Glomerular visceral epithelial cell (primary cell): ENCODE results near the gene NFIA.
"Not testable (repeated sequence)": the region's sequence is repeated elsewhere in the genome, so short reads cannot be mapped to it uniquely, and the experiment has no call there.

ENCODE experiments used
- DNase-seq: peaks from one replicate; pipeline ENCODE4 v3.0.0-alpha.2; 2016; ENCODE audit errors: extremely low spot score

Gene NFIA

DNA sequence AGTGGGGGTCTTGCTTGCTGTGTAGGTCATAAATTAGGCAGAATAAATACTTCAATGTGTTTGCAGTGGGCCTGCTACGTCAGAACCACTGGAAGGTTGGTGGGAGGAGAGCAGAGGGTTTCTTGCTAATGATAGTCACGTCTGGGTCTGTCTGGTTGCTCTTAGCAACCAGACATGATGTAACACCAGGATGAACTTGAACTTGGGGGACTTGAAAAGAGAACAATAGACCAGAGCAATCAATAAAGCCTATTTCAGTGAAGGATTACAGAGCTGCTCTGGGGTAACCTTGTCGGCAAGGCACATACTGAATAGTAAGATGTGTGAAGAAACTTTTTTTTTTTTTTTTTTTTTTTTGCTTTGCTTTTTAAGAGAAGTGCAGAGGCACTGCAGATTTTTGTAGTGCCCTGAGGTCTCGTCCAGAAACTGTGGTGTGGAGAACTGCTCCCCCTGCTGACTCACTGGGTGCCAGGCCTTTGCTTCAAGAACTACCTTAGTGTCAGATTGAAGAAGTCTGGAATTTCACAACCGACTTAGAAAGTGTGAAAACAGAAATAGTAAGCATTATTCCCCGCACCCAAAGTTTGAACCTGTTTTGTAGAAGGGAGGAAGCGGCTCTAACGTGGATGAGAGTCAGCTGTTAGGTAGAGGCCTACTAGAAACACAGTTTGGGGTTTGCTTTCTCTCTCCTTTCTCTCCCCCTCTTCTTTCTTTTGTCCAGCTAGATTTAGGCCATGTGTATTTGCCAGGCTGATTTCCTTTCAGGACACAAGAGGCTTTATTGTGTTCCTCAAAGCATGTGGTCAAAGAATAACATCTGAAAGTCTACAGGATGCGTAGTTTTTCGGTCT, 371.0 kb downstream of the NFIA start:
- peak; percentile 77 for DNase-seq

- DNase-seq, result no peak
Observed at GRCh38 chr1:61455400-61455799, 373.0 kb downstream of the NFIA start.

- DNase-seq, result no peak
Observed at GRCh38 chr1:61457526-61458040, 375.2 kb downstream of the NFIA start.

DNA sequence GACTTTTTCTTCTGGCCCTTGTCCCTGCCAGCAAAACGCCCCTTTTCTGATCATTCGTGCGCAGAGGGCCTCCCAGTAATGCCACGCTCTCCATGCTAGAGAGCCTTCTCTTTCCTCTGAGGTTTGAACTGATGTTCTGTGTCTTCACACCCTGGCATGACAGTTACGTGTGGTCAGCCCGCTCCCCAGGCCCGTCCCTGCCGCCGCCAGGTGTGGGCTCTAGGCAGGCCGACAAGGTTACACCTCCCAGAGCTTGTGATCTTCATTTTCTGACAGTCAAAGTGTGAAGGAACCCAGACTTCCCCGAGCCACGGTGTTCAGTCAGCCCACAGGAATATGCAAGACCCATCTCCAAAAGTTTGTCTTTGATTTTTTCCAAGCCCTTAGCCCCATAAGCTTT, 377.0 kb downstream of the NFIA start:
- DNase-seq, result no peak

GRCh38 chr1:61460191-61460590, 377.8 kb downstream of the NFIA start:
- no peak for DNase-seq

DNA sequence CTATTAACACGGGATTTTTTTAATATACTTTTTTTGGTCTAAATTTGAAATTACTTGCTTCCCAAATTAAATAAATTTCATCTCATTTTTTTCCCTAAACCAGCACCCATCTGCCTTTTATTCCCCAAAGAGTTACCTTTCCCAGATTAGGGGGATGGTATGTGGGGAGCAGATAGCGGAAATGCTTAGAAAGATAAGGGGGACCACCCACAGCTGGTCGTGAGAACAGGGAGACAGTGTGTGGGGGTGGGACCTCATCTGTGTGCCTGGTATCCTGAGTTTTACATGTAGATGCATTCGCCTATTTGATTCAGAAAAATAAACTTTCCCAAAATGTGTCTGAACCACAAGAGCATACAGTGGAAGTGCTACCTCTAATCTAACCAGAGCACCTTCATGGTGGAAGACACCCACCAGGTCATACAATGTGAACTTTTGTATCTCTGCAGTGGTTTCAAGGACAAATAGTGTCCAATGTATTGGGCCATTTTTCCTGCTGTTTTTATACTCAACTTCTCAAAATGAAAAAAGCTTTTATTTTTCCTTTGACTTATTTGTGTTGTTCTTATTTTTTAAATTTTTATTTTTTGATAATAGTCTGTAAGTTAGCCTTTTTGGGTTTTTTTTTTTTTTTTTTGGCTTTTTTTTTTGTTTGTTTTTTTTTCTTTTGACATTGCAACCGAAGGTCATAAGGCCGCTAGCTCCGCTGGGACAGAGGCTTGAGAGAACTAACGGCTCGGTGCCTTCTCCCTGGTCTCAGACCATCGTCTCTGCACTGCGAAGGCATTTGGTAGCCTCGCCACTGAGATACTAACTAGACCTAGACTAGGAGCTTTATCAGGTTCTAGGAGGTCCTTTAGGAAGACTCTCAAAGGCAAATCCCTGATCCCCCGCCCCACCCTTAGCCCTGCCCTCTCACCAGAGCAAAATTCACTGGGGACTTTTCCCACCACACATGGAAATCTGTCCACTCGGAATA, 379.3 kb downstream of the NFIA start:
- no peak for DNase-seq

DNA sequence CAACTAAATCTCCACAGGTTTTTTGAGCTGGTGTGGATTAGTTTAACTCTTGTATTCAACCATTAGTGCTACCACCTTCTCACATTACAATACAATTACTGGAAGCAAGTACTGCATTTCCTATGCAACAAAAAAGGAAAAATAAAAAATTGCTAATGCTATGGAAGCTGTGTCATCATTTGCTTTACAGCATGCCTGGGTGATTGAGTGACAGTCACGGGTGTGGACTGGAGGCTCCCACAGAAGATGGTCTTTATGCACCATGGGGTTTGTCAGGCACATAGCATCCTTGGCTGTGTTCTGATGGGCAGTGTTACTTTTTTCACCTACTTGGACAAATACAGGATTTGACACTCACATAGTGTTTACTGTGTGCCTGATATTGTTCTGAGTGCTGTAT, 380.3 kb downstream of the NFIA start:
- no peak for DNase-seq

GRCh38 chr1:61463220-61463619, 380.9 kb downstream of the NFIA start:
- no peak for DNase-seq

GRCh38 chr1:61467836-61468235, 385.5 kb downstream of the NFIA start:
- DNase-seq, result not testable (repeated sequence)

GRCh38 chr1:61469365-61469764, 387.0 kb downstream of the NFIA start:
- no peak for DNase-seq

- no peak for DNase-seq
Observed at GRCh38 chr1:61472876-61473275, 390.5 kb downstream of the NFIA start.

- DNase-seq, result no peak
Observed at GRCh38 chr1:61474269-61474817, 392.0 kb downstream of the NFIA start.

GRCh38 chr1:61474963-61475362, 392.6 kb downstream of the NFIA start:
- no peak for DNase-seq

- no peak for DNase-seq
Observed at GRCh38 chr1:61477301-61477700, 394.9 kb downstream of the NFIA start.

- no peak for DNase-seq
Observed at GRCh38 chr1:61480273-61480935, 398.0 kb downstream of the NFIA start.

DNA sequence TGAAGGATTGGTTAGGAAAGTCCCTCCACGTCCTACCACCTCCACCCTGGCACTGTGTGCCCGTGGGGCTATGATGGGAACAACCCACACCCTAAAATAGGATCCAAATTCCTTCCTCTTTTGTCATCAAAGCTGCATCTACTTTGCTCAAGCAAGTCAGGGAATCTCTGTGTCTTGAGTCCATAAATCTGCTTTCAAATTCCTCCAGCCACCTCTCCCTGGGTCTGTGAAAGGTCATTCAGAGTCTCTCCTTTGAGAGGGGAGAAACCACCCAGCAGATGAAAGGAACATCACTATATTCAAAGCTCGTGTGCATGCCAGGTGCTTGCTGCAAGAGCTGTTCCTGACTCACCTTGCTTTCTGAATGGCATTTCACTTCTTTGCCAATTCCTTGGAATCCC, 399.0 kb downstream of the NFIA start:
- no peak for DNase-seq

DNA sequence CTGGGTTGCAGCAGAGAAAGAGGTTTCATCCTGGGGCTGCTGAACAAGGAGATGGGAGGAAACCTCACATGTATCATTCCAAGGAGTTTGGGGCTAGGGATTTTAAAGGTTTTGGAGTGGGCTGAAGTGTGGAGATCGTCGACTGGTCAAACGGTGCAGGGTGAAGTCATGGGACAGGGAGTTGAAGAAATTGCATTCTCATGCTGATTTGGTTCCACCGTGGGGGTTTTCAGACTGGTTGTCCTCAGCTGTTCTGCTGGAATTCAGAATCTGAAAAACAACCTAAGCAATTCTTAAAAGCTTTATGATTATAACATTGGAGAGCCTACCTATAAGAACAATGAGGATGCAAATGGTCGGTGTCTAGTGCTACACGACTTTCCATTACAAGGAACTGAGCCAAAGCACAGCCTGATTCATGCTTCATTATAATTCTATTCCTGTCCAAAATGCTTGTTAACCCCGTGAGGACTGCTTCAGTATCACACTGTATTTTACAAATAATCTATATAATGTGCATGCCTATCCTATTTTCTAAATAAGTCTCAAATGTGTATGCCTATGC, 399.9 kb downstream of the NFIA start:
- DNase-seq, result no peak

DNA sequence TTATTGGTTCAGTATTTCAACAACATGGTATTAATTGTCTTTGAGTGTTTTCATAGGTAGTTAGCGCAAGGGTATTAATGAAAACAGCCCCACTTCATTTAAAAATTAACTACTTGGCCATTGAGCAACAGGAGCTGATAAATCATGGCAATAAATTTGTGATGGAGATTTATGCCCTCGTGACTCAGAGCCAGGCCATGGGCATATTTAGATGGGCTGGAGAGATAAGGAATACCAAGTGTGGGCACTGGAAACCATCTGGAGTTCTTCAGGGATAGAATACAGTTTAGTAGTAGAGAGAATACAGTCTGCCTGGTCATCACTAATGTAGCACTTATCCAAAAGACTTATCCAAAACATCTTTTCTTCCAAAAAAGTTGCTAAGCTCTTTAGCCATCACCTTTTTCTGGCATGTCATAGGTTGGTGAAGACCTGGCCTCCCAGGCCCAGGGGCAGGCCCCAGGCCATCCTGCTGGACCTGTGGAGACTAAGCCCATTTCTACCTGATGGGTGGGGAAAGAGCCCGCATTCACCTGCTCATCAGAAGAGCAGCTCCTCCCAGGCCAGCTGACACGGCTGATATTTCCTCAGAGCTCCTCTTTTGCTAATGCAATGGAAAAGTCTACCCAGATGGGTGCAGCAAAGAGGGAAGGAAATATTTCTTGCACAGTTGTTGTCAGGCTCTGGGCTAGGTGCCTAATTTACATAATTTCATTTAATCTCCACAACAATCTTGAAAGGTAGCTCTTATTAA, 404.6 kb downstream of the NFIA start:
- no peak for DNase-seq

DNA sequence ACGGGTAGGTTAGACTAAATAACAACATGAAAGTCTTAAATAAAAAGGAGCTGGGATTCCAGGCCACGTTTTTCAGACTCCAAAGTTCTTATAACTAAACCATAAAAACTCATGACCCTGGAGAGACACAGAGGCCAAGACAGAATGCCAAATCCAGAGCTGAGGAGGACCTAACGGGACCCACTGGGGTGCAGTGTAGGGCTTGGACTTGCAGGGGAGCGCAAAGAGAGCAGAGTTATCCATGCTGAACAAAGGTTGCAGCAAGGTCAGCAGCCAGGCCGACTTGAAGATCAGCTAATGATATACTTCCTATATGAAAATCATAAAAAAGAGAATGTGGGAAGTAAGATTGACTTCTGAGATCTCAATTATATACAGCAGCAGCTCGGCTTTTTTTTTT, 405.4 kb downstream of the NFIA start:
- DNase-seq, result no peak

DNA sequence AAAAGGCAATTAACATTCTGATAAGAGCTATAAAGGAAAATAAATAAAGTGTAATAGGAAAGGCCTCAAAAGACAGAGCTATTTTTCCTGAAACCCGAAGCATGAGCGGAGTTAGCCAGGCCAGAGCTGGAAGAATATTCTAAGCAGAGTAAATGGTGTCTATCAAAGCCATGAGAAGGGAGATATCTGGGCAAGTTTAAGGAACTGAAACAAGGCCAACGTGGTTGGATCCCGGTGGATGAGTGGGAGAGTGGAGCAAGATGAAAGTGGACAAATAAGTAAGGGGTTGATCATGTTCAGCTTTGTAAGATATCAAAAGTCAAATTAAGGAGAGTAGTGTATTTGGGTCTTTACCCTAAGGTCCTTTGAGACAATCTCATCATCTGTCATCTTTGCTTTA, 408.6 kb downstream of the NFIA start:
- DNase-seq, result no peak

GRCh38 chr1:61491497-61491896, 409.1 kb downstream of the NFIA start:
- no peak for DNase-seq
